Measurements from ENCODE around the gene SPRYD4.

Gene SPRYD4

DNA sequence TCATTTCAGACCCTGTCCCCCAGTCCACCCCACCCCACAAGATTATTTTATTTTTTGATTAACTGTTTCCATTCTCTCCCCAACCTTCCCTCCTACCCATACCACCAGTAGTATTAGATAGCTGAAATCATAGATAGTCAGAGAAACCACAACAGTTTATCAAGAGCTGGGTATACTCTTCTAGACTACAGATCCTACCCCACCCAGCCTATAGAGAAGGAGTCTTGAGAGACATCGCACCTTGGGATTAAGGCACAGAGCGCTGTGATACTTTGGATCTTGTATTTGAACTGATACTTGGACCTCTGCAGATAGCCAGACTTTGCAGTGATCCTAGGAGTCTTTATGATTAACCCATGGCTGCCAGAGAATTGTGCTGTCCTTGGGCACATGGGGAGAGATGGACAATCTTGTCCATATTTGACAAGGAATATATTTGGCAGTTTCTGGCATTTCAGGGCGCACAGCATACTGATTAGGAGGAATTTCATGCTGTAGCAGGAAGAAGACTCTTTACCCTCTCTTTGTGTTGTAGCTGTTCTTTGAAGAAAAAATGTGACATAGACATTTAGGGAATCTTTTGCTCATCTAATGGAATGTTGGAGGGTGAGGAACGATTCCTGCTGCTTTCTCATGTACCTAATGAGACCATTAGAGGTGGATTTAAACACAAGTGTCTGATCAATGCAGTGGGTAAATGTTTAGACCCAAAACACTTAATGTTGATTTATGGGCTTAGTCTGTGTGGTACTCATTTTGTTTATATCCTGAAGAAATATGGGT is 54.2 kb downstream of the SPRYD4 start:
- no peak overlapping the region for H3K27ac ChIP-seq

DNA sequence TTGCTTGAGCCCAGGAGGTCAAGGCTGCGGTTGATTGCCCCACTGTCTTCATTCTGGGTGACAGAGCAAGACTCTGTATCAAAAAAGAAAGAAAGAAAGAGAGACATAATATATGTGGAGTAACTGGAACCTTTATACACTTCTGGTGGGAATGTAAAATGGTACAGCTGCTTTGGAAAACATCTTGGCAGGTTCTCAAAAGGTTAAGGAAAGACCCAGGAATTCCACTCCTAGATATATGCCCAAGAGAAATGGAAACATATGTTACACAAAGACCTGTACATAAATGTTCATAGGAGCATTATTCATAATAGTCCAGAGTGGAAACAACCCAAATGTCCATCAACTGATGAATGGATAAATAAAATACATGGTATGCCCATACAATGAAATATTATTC is 60.5 kb downstream of the SPRYD4 start:
- TF ChIP-seq, protein P1, sequence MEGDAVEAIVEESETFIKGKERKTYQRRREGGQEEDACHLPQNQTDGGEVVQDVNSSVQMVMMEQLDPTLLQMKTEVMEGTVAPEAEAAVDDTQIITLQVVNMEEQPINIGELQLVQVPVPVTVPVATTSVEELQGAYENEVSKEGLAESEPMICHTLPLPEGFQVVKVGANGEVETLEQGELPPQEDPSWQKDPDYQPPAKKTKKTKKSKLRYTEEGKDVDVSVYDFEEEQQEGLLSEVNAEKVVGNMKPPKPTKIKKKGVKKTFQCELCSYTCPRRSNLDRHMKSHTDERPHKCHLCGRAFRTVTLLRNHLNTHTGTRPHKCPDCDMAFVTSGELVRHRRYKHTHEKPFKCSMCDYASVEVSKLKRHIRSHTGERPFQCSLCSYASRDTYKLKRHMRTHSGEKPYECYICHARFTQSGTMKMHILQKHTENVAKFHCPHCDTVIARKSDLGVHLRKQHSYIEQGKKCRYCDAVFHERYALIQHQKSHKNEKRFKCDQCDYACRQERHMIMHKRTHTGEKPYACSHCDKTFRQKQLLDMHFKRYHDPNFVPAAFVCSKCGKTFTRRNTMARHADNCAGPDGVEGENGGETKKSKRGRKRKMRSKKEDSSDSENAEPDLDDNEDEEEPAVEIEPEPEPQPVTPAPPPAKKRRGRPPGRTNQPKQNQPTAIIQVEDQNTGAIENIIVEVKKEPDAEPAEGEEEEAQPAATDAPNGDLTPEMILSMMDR (conservative IDR thresholded peaks at IDR 0.05): no peak
- TF ChIP-seq ZFX (IDR thresholded peaks at IDR 0.05): no peak
- H3K27ac ChIP-seq: no peak overlapping the region

More for the DNA sequence above, 54.2 kb downstream of the SPRYD4 start:
- TF ChIP-seq ZFX (IDR thresholded peaks at IDR 0.05): no peak
- TF ChIP-seq, protein P1 (conservative IDR thresholded peaks at IDR 0.05): no peak
